Measurements from ENCODE around the gene CACNA1C.
"Not testable (repeated sequence)": the region's sequence is repeated elsewhere in the genome, so short reads cannot be mapped to it uniquely, and the experiment has no call there.

Gene CACNA1C

GRCh38 chr12:2666411-2666810 lies 613.6 kb downstream of the CACNA1C start:
- no peak for DNase-seq

GRCh38 chr12:2666846-2667245 lies 614.1 kb downstream of the CACNA1C start:
- DNase-seq, result no peak

- DNase-seq, result no peak
These were observed 615.1 kb downstream of the CACNA1C start for GRCh38 chr12:2667716-2668440.

GRCh38 chr12:2668816-2669215 lies 616.0 kb downstream of the CACNA1C start:
- no peak for DNase-seq

GRCh38 chr12:2669560-2669959 lies 616.8 kb downstream of the CACNA1C start:
- DNase-seq, result no peak

GRCh38 chr12:2672863-2673262 lies 620.1 kb downstream of the CACNA1C start:
- no peak for DNase-seq

GRCh38 chr12:2673966-2674810 lies 621.4 kb downstream of the CACNA1C start:
- DNase-seq, result no peak

GRCh38 chr12:2675776-2676175 lies 623.0 kb downstream of the CACNA1C start:
- DNase-seq, result no peak

GRCh38 chr12:2677142-2677880 lies 624.5 kb downstream of the CACNA1C start:
- DNase-seq, result no peak

GRCh38 chr12:2678426-2678825 lies 625.6 kb downstream of the CACNA1C start:
- no peak for DNase-seq

- DNase-seq, result no peak
These were observed 626.5 kb downstream of the CACNA1C start for GRCh38 chr12:2679068-2679815.

GRCh38 chr12:2679816-2680675 lies 627.3 kb downstream of the CACNA1C start:
- no peak for DNase-seq

- DNase-seq, result no peak
These were observed 627.9 kb downstream of the CACNA1C start for GRCh38 chr12:2680676-2681039.

GRCh38 chr12:2681450-2682205 lies 628.8 kb downstream of the CACNA1C start:
- no peak for DNase-seq

GRCh38 chr12:2682296-2683251 lies 629.8 kb downstream of the CACNA1C start:
- DNase-seq, result peak; percentile 51

- peak; percentile 56 for DNase-seq
These were observed 630.7 kb downstream of the CACNA1C start for GRCh38 chr12:2683283-2684025.

- not testable (repeated sequence) for DNase-seq
These were observed 631.2 kb downstream of the CACNA1C start for GRCh38 chr12:2684026-2684325.

- DNase-seq, result not testable (repeated sequence)
These were observed 633.0 kb downstream of the CACNA1C start for GRCh38 chr12:2685620-2686279.

- DNase-seq, result no peak
These were observed 633.5 kb downstream of the CACNA1C start for GRCh38 chr12:2686280-2686646.
